Measurements from ENCODE around the gene KCNS3. TPM values are rescaled to one million over a fixed set of nuclear protein-coding genes. Genes with fewer than 3 reads are reported as not detected.

Gene KCNS3
- total and polyA plus RNA-seq, 2 of the 13 experiments (the other 11 are each of a cell fraction or from before 2014, with no cell fraction given), result not detected

GRCh38 chr2:17830053-17831034 lies 48.1 kb upstream of the KCNS3 start (continued):
- TF ChIP-seq TFE3 (CRISPR knock-in tag; IDR thresholded peaks at IDR 0.05) (peak; percentile 22; the same call in 1 of the 2 replicates), ATF6 (CRISPR knock-in tag; conservative IDR thresholded peaks at IDR 0.05) (no peak), MAZ (IDR thresholded peaks at IDR 0.05; ENCODE audit: borderline replicate concordance, low read depth, low read length) (peak; percentile 91), MAZ (CRISPR knock-in tag; IDR thresholded peaks at IDR 0.05; ENCODE audit: low read depth) (peak; percentile 79; the same call in 1 of the 2 replicates), ZNF672 (CRISPR knock-in tag; IDR thresholded peaks at IDR 0.05) (no peak), ZNF703 (CRISPR knock-in tag; IDR thresholded peaks at IDR 0.05; ENCODE audit: borderline replicate concordance) (no peak), HNF4A (CRISPR knock-in tag; IDR thresholded peaks at IDR 0.05) (no peak), ZNF496 (CRISPR knock-in tag; IDR thresholded peaks at IDR 0.05; ENCODE audit: insufficient replicate concordance) (no peak), U2AF2 (IDR thresholded peaks at IDR 0.05; ENCODE audit: low read depth, low read length) (no peak), ZNF263 (CRISPR knock-in tag; IDR thresholded peaks at IDR 0.05) (no peak; the same call in 1 of the 2 replicates), NCOA1 (CRISPR knock-in tag; IDR thresholded peaks at IDR 0.05) (no peak), ZC3H13 (CRISPR knock-in tag; IDR thresholded peaks at IDR 0.05) (no peak), ZNF512 (CRISPR knock-in tag; IDR thresholded peaks at IDR 0.05) (no peak), GTF2F1 (IDR thresholded peaks at IDR 0.05; ENCODE audit: low read length) (no peak), ZNF543 (CRISPR knock-in tag; IDR thresholded peaks at IDR 0.05) (no peak), MLLT10 (CRISPR knock-in tag; IDR thresholded peaks at IDR 0.05) (no peak), ZNF567 (CRISPR knock-in tag; IDR thresholded peaks at IDR 0.05; ENCODE audit: borderline replicate concordance) (peak; percentile 75; the same call in 1 of the 2 replicates), TSC22D2 (CRISPR knock-in tag; IDR thresholded peaks at IDR 0.05; ENCODE audit: borderline replicate concordance) (0 out of 2 replicates have a peak, but pooled peaks have one; percentile 55), ZNF224 (CRISPR knock-in tag; IDR thresholded peaks at IDR 0.05) (no peak), CBFB (CRISPR knock-in tag; IDR thresholded peaks at IDR 0.05) (peak; percentile 31; the same call in 1 of the 2 replicates), ASH2L (IDR thresholded peaks at IDR 0.05; ENCODE audit: insufficient read length, low read depth, low read length) (peak; percentile 75), TAF15 (IDR thresholded peaks at IDR 0.05; ENCODE audit: low read depth, low read length, poor library complexity, severe bottlenecking) (no peak), TGIF2 (CRISPR knock-in tag; IDR thresholded peaks at IDR 0.05) (no peak), IKZF4 (CRISPR knock-in tag; IDR thresholded peaks at IDR 0.05; ENCODE audit: borderline replicate concordance, low read depth, not compliant biosample characterization) (peak; percentile 36), PTBP1 (IDR thresholded peaks at IDR 0.05; ENCODE audit: low read depth, low read length, poor library complexity, severe bottlenecking) (no peak)
